ENCODE measurements around the gene OPALIN. TPM values are rescaled to one million over a fixed set of nuclear protein-coding genes. Genes with fewer than 3 reads are reported as not detected.

OPALIN gene
- total RNA-seq, 2 donors from 2014 or later, result not detected

- Histone ChIP-seq H3K9me3 (peaks cover 3% of the 10 kb centered on the region), H3K27me3 (replicated peaks; ENCODE audit: insufficient read depth) (no peaks in the 10 kb centered on the region), H3K27ac (no peak overlapping the region), H3K36me3 (no peaks in the 10 kb centered on the region), H3K4me1 (ENCODE audit: control insufficient read depth in 1 of 2, low read depth in 2 of 2) (no peaks in the 10 kb centered on the region), H3K4me3 (no peak overlapping the region)
- no peak for DNase-seq (ENCODE audit: low spot score)
- TF ChIP-seq CTCF (IDR thresholded peaks at IDR 0.05), result no peak
- ATAC-seq (ENCODE audit: insufficient number of reproducible peaks, low FRiP score, low read depth), result no peak
Measured at GRCh38 chr10:96341219-96342182, 17.3 kb downstream of the OPALIN start.

- Histone ChIP-seq H3K27ac (no peak overlapping the region), H3K4me1 (ENCODE audit: control insufficient read depth in 1 of 2, low read depth in 2 of 2) (no peaks in the 10 kb centered on the region), H3K27me3 (replicated peaks; ENCODE audit: insufficient read depth) (no peaks in the 10 kb centered on the region), H3K36me3 (no peaks in the 10 kb centered on the region), H3K4me3 (no peak overlapping the region), H3K9me3 (no peaks in the 10 kb centered on the region)
- TF ChIP-seq CTCF (IDR thresholded peaks at IDR 0.05), result peak; percentile 26
- no peak for ATAC-seq (ENCODE audit: insufficient number of reproducible peaks, low FRiP score, low read depth)
- DNase-seq (ENCODE audit: low spot score), result peak; percentile 6
Measured at GRCh38 chr10:96339956-96340904, 18.6 kb downstream of the OPALIN start.

- DNase-seq (ENCODE audit: low spot score), result no peak
- Histone ChIP-seq H3K4me3 (no peak overlapping the region), H3K27ac (no peak overlapping the region), H3K27me3 (replicated peaks; ENCODE audit: insufficient read depth) (no peaks in the 10 kb centered on the region), H3K4me1 (ENCODE audit: control insufficient read depth in 1 of 2, low read depth in 2 of 2) (no peaks in the 10 kb centered on the region), H3K36me3 (no peaks in the 10 kb centered on the region), H3K9me3 (no peaks in the 10 kb centered on the region)
- no peak for TF ChIP-seq CTCF (IDR thresholded peaks at IDR 0.05)
- ATAC-seq (ENCODE audit: insufficient number of reproducible peaks, low FRiP score, low read depth), result no peak
Measured at GRCh38 chr10:96339383-96339782, 19.4 kb downstream of the OPALIN start.

GRCh38 chr10:96338279-96338925, 20.4 kb downstream of the OPALIN start:
- no peaks in the 10 kb centered on the region for H3K36me3 ChIP-seq
- no peaks in the 10 kb centered on the region for H3K4me1 ChIP-seq (ENCODE audit: control insufficient read depth in 1 of 2, low read depth in 2 of 2)
- TF ChIP-seq CTCF (IDR thresholded peaks at IDR 0.05), result no peak
- H3K27ac ChIP-seq, result no peak overlapping the region
- no peak for DNase-seq (ENCODE audit: low spot score)
- H3K9me3 ChIP-seq, result no peaks in the 10 kb centered on the region
- no peaks in the 10 kb centered on the region for H3K27me3 ChIP-seq (replicated peaks; ENCODE audit: insufficient read depth)
- H3K4me3 ChIP-seq, result no peak overlapping the region
- no peak for ATAC-seq (ENCODE audit: insufficient number of reproducible peaks, low FRiP score, low read depth)
